Subcutaneous adipose tissue (tissue), 4 donors: Measurements from ENCODE around the gene UBA6. TPM values are rescaled to one million over a fixed set of nuclear protein-coding genes. Genes with fewer than 3 reads are reported as not detected.

Experiments
- CTCF ChIP-seq: fragments of 450-650 bp; IDR thresholded peaks from one replicate; pipeline ENCODE4 v1.5.1; 2016; ENCODE audit warnings: low read depth, mild to moderate bottlenecking, control low read depth, antibody characterized with exemption, moderate library complexity
- total RNA-seq, 4 donors: library from RNA; depleted of rRNA; stranded (reverse); fragments of >200 nt; gene quantifications; one replicate each; pipeline ENCODE4 v1.1.0, GENCODE V29; 2016

The UBA6 gene
- total RNA-seq, 4 donors from 2014 or later = 21.1 to 46.9 (median 25.6) TPM

GRCh38 chr4:67735325-67735724 is 34.4 kb upstream of the UBA6 start:
- no peak for TF ChIP-seq CTCF

- no peak for TF ChIP-seq CTCF
Measured at GRCh38 chr4:67727124-67727850, 26.3 kb upstream of the UBA6 start.

GRCh38 chr4:67725981-67726380 is 25.0 kb upstream of the UBA6 start:
- no peak for TF ChIP-seq CTCF

GRCh38 chr4:67725132-67725531 is 24.2 kb upstream of the UBA6 start:
- TF ChIP-seq CTCF = no peak

- no peak for TF ChIP-seq CTCF
Measured at GRCh38 chr4:67723949-67724348, 23.0 kb upstream of the UBA6 start.

- no peak for TF ChIP-seq CTCF
Measured at GRCh38 chr4:67723341-67723740, 22.4 kb upstream of the UBA6 start.

GRCh38 chr4:67721770-67722597 is 21.0 kb upstream of the UBA6 start:
- no peak for TF ChIP-seq CTCF
